Activated effector memory CD4-positive, alpha-beta T cell treated with anti-CD3 and anti-CD28 coated beads, Interleukin-2, amount 50 U/mL, for 16 hours (primary cell): ENCODE results near the gene PLAGL1.

Experiments used
- DNase-seq: peaks from one replicate; pipeline ENCODE4 v3.0.0-alpha.2; 2020

Gene PLAGL1

DNA sequence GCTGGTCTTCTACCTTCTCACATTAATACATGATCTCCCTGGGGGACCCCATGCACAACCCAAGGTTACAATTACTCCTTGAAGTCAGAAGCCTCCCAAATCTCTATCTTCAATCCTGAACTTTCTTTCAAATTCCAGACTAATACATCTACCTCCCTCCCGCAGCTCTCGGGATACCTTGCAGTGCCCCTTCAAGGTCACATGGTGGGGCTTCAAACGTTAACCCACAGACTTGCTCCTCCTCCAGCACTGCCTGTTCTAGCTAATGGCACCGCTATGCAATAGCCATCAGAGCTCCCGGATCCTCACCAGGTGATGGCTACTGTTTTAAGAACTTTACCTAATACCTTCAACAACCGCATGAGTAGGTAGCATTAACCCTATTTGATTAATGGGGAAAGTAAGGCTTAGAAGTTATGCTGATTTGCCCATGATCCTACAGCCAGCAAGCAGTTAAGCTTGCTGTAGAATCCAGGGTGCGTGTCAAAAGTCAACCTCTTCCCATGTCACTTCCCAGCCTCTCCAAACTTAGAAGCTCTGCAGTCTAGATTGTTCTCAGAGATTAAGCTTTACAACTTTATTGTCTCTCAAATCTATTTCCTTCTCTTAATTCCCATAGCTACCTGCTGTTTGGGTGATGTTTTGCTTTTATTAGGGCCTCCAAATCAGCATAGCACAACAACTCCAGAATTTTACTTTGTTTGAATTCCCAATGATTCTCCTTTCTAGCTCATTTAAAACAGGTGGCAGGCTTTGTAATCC lies 44.7 kb downstream of the PLAGL1 start:
- no peak for DNase-seq

DNA sequence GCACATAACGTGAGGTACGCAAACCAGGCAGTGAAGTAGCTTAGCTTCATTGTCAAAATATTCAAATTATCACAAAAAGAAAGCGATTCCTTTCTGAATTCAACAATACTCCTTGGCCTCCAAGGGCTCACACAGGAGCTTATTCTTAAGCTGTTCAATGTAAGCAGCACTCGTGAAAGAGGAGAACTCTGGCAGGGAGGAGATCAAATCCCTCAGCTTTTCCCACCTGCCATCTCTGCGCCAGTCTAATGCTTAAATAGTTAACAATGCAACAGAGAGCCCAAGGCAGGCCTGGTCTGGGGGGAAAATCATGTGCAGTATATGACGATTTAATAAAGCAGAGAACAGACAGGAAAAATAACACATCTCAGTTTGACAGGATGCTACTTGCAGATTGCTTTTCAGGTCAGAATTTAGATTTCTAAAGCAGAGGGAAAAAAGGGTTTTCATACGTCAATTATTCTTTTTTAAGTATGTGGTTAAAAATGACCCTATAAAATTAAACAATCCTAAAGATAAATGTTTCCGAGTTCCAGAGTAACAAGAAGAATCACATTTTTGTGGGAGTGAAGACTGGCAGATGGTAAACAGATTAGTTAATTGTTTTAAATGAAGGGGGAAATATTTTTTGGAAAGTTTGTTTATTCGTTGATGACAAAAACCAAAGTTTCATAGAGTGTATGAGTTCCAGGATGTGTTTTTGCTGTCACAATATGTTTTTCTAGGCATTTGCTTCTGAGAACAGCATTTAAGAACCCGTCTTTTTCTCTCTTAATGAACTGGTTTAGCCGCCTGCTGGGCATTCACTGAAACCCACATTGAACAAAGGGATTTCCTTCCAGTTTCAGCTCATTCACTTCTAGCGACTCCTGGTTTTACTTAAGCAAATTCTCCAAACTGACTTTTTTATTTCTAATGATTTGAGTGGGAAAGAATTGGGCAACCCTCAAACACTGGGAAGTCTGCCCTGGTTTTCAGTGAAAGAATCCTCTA lies 45.9 kb downstream of the PLAGL1 start:
- DNase-seq: no peak

DNA sequence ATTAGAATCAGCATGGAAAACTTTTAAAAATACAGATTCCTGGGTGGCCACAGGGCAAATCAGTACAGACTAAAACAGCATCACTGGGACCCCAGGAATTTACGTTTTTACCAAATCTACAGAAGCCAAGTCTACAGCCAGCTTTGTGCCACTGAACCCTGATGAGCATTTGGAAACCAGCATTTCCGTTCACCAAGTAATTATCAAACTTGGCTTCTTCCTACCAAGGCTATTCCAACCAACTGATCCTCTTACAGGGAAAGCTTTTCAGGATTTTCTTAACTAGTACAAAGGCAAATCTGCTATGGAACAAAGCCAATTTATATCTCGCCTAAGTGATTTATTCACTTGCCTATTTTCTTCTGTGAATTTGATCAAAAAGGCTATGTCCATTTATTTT lies 47.0 kb downstream of the PLAGL1 start:
- DNase-seq: no peak

DNA sequence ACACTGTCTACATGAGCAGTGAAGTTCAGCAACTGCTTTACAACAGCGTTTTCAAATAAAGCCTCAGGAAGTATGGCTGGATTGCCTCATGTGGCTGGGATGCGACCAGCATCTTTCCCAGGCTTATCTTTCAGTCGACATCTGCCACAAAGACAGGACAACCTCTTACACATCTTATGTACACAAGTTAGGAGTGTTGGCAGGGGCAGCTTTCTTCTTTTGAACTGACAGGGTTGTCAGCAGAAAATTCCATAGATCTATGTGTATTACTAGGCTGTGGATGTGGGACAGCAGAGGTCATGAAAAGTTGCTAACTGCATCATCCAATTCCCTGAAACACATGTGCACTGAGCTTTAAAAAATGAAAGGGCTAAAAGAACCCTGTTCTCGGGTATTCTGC lies 48.1 kb downstream of the PLAGL1 start:
- DNase-seq: no peak

DNA sequence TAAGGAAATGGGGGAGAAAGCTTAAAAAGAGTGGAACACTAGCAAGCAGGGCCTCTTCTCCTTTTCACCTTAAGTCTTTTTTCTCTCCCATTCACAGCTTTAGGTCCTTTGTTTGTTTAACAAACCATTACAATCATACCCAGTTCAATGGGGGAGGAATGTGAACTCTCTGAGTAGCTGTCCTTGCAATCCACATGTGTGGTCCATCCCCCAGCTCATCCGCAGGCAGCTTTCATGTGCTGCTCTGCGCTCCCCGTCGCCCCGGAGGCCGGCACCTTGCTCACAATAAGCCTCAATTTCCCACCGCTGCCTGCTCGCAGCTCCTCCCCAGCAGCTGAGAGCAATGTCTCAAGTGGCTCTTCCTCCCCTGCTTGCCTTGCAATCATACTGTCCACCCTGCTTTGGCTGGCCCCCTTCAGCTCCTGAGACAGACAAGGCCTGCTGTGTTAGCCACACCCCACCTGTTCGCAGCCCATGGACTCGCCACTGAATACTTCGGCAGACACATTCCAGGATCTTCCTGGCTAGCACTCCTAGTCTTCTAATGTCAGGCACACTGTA lies 49.1 kb downstream of the PLAGL1 start:
- no peak for DNase-seq

DNA sequence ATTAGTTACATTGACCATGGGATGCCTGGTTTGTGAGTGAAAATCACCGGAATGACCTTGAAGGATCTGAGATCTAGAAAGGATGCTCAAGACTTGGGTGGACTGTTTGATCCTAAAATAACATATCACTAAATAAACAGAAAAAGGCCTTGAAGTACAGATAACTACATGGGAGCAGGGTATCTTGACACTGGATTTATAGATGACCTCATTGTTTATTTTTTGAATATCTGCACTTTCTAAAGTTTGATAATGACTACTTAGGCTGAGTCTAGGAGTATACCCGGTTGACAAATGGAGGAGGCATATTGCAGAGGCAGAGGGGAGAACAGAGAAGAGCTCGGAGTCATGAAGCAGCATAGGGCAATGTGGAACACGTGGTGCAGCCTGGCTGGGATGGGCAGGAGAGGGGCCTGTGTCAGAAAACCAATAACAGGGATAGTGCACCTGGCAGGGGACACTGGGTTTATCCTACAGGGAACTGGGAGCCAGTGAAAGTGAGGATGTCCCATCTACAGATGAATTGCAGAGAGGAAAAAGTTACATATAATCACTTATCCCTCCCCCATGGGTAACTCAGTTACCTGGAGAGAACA lies 50.3 kb downstream of the PLAGL1 start:
- no peak for DNase-seq

DNA sequence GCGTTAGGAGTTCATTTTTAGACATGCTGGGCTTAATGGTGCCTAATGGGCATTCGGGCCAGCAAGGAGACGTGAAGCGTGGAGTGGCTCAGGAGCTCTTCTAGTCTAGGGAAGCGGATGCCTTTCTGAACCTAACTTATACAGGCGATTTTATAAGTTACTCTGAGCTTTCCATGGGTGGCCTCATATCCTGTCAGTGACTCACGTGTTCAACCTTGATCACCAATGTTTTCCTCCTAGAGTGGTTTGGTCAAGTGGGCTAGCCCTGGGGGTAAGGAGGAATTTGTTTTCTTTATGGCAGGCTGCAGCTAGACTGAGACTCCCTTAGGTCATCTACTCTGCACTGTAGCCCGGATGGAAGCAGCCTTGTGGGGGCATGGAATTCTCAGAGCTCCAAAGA lies 52.1 kb downstream of the PLAGL1 start:
- no peak for DNase-seq

DNA sequence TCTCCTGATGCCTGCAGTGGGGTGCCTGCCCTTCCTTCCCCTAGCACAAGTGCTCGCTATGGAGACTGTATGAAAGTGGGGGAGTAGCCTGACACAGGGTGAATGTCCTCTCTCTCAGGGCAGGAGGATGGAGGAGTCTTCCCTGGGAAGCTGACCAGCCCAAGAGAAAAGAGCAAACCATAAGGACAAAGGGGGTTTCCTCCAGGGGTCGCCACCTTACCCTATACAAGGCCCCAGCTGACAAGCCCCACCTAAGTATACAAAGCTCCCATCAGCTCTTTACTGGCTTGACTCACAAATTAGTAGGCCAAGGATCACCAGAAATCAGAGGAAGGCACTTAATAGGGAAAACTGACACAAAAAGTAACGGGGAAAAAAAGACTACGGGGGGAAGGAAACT lies 54.1 kb downstream of the PLAGL1 start:
- no peak for DNase-seq

DNA sequence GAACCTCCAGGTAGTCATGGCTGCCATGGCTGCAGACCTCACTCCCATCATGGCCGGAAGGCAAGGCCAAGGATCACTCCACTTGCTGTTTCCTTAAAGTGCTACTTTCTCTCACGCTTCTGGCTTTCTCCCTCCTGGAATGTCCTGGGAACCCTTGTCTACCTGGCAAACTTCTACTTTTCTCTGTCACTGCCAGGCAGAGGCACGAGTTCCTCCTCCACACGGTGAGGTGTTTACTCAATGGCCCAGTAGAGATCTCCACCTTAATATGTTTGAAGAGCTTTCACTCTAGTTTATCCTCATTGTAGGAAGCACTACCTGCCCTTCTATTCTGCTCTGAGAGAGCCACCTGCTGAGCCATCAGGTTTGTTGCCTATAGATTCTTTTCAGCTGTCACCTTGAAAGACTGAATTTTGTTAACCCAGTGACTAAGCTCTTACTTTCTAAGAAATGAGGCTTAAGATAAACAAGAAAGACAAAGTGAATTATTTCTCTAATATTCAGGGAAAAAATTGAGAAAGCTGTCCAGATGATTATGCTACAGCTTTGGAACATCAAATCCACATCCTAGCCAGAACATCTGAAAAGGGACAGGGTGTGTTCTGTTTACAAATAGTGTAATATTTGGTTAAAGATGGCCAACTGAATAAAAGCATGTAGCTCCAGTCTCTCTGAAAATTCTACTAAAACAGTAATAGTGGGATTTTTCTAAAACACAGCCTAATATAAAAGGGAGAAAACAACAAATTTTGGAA lies 54.9 kb downstream of the PLAGL1 start:
- DNase-seq: no peak

DNA sequence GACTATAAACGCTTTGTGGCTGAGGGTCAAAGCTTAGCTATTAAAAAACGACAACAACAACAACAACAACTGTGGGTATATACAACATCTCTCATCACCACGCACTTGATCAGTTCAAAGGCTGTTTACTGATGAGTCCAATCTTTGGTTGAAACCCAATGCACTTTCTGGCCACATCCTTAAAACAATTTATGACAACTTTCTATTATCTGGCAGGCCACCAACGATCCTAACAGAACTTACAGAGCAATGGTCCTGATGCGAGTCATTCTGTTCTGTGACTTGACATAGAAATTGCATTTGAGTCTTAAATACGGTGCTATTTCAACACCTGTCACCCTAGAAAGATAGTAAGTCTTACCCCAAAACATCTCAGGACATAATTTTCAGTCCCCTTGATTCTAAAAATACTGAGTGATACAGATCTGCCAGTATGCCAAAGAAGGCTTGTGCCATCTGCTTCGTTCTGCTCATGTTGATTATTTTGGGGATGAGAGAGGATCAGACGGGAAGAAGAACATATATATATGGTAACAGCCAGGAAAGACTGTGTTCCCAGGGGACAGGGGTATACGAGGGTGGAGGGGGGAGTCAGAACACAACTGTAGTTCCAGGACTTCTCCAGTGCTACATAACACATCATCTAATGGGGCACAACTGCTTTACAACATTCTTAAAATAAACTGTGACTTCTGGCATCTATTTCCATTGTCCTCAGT lies 55.8 kb downstream of the PLAGL1 start:
- DNase-seq: no peak

DNA sequence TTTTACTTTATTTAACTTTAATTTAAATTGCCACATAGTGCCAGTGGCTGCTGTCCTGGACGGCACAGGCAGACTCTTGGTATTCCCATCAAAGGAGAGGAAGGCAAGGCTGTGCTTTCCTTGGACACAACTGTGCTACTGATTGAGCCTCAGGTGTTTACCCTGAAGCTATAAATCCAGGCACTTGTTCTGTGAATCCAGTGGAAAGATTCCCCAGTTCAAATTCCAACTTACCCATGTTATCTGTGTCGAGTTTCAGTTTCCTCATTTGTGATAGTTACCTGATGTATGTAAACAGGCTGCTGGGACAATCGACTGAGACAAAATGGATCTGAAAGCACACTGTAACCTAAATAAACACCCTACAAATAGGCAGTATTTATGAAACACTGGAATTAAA lies 57.2 kb downstream of the PLAGL1 start:
- DNase-seq: no peak

DNA sequence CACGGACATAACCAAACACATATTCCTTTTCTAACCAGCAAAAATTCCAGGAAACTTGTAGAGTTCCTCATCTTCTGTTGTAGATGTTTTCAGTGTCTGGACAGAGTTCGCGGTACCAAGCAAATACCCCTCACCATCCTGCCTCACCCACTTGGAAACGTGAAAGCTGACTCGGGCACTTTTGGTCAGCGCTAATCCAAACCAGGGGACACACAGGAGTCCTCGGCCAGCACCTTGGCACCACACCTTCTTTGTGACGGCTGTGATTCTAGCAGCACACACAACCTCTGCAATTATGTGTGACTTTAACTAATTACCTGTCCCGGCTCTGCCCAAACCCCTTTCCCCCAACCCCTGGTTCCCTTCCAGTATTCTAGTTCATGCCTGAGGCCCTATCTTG lies 58.1 kb downstream of the PLAGL1 start:
- DNase-seq: no peak

DNA sequence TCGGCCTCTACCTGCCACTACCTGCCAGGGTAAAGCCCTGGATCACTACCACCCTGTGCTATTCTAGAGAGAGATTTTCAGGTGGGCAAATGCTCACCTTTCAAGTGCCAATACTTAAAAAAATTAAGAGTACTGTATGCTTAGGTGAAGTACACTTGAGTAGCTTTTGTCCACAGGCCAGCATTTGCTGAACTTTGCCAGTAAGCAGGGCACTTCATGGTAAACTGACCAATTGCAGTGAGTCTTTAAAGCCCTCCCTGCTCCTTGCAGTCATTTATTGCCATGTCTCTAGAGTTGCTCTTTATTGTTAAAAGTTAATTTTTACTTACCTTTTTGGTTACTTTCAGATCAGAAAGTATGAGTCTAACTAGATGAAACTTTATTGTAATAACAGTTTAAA lies 58.5 kb downstream of the PLAGL1 start:
- no peak for DNase-seq

DNA sequence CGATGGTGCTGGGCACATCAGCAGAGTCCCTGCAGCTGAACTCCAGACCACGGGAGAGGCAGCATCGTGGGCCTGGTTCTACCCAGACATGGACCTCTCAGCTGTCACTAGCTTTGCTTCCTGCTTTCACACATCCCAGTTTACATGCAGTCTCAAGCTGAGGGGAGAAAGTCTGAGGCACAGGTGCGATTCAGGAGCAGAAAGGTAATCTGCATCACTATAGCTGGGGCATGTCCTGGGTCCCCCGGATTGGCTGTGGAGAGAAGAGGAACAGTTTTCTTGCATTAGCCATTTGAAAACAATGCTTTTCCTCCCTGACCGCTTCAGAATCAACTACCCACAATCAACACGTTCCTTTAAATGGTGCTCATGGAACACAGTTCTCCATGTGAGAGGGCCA lies 59.9 kb downstream of the PLAGL1 start:
- no peak for DNase-seq

DNA sequence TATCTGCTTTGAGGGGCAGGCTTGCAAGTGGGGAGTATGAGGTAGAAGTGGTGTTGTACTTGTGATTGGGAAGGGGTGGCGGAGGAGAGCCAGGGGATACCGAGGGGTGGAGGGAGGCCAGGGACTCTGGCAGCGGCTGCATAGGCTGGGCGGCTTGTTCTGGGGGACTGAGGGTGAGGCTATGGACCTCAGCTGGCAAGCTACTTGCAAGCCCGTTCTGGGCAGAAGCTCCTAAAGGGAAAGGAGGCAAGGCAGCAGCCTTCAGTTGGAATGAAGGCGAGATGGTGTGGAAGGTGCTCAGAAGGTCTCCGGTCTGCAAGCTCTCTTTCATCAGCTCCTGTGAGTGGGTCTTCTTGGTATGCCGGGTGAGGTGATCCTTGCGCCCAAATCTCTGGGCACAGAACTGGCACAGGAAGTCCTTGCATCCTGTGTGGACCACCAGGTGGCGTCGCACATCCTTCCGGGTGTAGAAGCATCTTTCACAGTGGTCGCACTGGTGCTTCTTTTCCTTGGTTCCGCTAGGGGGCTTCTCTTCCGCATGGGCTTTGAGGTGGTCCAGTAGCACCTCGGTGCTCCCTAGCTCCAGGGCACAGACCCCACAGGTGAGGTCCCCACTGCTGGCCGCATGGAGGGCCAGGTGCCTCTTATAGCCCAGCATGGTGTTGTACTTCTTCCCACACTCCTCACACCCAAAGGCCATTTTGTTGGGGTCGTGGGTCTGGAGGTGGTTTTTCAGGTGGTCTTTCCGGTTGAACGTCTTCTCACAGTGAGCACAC lies 66.0 kb downstream of the PLAGL1 start:
- peak; percentile 82 for DNase-seq

DNA sequence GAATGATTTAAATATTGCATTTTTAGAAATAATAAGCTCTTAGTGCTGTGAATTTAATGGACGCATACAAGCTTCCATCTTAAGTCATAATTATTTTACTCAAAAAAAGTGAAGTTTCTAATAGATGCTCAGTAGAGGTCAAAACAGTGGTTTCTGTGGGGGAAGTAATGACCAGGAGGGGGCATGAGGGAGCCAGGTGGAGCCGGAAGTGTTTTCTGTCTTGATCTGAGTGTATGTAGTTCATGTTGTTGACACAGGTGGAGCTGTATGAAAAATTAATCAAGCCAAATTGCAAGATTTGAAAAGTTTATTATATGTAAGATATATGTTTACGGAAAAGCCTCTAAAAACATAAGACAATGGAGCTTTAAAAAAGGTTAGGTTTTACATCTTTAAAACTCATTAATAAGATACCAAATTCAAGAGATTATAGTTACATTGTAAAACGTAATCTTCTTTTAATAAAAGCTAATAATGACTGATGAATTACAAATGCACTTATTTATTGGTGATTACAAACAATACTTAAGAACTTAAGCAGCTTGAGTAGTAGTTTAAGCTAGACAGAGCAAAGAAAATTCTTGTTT lies 68.0 kb downstream of the PLAGL1 start:
- peak; percentile 78 for DNase-seq

DNA sequence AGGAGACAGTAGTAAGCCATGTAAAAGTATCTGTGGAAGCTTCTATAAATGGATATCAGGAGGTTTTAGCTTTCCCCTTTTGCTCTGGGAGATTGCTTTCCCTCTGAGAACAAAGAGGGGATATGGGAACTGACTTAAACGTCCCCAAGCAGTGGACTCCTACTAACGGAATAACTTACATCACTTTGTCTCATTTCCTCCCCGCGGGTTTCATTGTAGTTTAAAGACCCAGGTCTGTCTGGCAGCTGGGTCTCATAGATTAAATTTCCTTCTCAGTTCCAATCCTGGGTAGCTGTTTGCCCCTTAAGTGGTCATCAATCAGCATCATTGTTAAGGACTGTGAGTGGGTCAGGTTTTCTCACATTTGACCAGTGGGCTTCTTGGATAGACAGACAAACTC lies 68.7 kb downstream of the PLAGL1 start:
- DNase-seq: no peak

DNA sequence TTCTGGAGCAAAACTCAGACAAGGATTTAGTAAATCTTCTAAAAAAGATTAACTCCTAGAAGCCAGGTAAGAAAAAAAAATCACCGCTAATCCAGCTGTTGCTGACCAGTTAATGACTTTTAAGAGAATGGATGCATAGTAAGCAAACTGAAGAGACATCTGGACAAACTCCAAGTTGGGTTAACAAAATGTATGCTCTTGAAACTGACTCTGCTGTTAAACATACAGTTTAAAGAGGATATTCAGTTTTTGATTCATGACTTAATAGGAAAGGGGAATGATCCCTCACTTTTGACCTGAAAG lies 70.4 kb downstream of the PLAGL1 start:
- DNase-seq: no peak

DNA sequence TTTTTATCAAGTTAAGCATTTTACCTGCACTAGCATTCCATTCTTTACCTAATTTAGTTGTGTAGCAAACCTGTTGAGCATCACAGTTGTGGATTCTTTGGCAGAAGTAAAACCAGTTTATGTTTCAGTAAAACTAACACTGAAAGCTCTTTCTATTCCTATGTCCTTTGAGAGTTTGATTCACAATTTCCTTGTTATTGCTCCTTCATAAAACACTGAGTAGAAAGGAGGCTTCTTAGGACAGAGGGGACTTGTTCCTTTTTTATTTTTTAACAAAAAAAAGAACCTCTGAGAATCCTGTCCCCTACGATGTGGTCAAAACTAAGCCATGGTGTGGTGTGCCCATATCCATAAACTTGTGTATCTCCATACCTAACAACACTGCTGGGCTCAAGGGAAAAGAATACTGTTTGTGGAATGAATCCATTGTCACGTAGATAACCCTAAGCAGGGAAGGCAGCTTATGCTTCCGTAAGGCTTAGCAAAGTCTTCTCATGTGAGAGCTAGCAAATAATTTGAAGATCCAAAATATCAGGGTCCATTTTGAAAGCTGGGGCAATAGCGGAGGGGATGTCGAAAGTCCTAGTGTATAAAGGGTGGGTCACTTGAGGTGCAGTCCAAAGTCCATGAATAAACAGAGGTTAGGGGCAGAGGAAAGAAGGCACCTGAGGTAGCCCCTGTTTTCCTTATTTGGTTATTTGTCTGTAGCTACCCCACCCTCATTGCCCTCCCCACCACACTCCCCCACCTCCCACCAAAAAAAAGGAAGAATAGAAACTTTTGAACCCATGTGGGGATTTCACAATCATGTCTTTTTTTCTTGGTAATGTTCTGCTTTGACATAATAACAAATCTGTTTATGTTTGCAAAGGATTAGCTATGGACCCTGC lies 71.0 kb downstream of the PLAGL1 start:
- no peak for DNase-seq

DNA sequence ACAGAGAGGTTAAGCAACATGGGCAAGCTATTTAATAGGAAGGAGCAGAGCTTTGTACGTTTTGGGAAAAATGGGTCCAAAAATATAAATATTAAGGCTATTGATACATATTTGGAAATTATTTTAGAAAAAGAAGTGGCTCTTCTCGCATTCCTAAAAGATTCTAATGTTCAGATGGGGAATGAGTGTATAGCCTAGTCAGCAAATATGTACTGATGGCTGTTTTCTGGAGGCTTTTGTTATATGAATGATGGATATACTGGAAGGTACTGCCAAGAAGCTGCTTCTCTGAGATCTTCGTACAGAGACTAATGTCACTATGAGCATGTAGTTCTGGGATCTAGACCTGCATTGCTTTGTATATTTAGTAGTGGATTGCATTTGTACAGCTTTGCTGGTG lies 71.7 kb downstream of the PLAGL1 start:
- no peak for DNase-seq
